HG02571 (cell line): ENCODE measurements around the gene NDST4.
A peak's percentile ranks its signal among the peaks of the same experiment; 100 is the strongest.

Experiments used
- ATAC-seq: cut with Tn5 transposase; IDR thresholded peaks from one replicate; pipeline ENCODE4 v1.9.1; 2021; ENCODE audit warnings: mild to moderate bottlenecking, moderate library complexity; ENCODE audit not compliant: unreplicated experiment

Gene NDST4

DNA sequence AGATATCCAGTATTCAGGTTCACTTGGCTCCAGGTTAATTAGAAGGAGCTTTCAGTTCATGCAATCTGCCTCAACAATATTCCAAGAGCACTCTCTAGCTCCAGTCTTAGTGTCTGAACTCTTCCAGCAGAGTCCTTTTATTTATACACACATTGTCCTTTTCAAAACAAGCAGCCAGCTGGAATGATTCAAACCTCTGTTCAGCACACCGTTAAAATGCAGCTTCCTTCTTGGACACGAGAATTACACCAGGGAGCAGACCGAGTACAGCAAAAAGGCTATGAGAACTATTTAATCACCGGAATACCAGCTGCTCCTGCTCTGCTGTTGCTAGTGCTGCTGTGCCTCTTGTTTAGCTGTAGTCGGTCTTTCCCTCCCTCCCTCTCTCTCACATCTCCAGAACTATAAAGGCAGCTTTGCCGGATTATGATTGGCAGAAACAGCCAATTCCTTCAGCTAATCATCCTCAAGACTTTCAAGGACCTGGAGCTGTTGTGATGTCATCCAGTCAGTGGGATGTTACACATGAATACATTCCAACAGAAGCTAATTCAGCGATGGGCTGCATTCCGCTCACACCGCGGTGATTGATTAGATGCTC, at the start of gene NDST4:
TSS of gene NDST4 (minus strand) at position 115 of the 601 bp plus-strand sequence. CDS start 36,584 bp downstream, outside the sequence.
- no peak for ATAC-seq

DNA sequence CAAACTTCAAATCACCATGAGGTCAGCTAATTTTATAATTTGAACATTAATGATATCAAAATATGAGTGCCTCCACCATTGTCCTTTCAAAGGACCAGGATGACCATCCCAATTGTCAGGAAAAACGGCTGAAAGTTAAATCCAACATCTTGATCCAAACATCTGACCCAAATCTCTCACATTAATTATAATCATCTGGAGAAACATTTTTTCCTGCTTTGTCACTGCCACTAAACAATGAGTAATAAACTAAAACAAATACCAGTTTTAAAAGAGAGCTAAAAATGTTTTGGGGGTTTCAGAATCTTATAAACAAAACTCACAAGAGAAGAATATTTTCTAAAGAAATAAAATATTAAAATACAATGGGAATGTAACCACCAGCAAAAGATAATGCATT, 45.7 kb upstream of the NDST4 start:
- no peak for ATAC-seq

DNA sequence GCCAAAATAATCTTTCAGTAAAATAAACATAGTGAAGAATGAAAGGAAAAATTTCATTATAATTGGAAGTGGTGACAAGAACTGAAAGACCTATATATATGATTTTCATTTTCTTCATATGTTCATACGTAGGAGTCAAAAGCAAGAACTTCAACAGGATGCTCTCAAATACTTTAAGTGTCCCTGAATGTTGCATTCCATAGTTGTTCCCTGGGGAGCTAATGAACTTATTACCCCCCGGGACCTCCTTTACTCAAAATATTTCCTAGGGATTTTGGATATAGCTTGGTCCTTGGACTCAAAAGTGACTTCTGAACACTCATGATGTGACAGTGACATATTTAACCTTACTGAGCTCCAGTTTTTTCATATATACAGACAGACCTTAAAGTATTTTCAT, 44.9 kb upstream of the NDST4 start:
- no peak for ATAC-seq

DNA sequence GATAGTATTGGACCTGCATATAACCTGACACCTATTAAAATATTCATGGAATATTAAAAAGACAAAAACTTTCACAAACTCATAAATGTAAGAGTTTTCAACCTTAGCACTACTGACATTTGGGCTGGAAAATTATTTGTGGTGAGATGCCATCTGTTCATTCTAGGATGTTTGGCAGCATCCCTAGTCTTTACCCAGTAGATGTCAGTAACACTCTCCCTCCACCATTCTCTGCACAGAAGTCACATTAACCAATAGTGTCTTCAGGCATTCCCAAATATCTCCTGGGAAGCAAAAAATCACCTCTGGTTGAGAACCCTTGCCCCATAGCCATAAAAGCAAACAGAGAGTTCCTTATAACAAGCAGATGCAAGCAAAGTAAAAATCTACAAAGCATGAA, 41.4 kb upstream of the NDST4 start:
- ATAC-seq = no peak

DNA sequence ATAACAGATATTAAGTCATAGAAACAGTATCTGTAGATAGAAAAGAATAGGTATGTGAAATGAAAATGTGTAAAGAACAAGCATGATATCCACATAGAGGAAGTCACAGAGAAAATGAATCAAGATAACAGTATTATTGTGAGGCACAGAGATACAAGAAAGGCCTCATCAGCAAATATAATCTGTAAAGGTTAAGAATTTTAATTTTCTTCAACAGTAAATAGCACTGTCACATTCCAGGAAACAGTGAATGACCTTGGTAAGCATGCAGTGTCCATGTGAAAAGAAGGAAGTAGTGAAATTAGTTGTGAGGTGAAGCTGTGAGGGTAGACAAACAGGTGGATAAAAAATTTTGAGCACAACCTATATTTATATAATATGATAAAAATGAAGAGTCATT, 39.5 kb upstream of the NDST4 start:
- no peak for ATAC-seq

DNA sequence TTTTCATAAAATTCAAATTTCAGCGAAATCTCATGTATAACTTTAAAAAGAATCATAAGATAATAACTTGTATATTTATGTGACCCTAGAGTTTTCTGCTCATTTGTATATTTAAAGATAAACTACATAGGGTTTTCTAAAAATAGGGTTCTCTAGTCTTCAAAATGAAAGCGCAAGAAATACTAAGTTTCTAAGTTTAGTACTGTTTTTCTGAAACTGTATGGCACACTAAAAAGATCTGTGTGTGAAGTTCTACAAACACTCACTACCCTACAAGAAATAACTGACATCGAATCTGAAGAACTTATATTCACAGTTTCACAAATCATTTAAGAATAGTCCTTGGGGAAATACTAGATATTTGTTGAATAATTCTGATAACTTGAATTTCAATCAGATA, 38.7 kb upstream of the NDST4 start:
- ATAC-seq = peak; percentile 79

DNA sequence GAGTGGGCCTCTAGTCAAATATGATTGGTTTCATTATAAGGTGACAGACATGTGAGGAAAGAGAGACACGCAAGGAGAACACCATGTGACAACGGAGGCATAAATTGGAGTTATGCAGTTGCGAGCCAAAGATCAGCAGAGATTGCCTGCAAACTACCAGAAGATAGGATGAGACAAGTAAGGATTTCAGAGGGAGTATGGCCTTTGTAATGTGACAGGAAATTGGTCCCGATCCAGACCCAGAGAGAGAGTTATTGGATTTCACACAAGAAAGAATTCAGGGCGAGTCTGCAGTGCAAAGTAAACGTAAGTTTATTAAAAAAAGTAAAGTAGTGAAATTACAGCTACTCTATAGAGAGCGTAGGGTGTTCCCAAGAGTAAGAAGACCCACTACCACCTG, 35.7 kb upstream of the NDST4 start:
- ATAC-seq = no peak

DNA sequence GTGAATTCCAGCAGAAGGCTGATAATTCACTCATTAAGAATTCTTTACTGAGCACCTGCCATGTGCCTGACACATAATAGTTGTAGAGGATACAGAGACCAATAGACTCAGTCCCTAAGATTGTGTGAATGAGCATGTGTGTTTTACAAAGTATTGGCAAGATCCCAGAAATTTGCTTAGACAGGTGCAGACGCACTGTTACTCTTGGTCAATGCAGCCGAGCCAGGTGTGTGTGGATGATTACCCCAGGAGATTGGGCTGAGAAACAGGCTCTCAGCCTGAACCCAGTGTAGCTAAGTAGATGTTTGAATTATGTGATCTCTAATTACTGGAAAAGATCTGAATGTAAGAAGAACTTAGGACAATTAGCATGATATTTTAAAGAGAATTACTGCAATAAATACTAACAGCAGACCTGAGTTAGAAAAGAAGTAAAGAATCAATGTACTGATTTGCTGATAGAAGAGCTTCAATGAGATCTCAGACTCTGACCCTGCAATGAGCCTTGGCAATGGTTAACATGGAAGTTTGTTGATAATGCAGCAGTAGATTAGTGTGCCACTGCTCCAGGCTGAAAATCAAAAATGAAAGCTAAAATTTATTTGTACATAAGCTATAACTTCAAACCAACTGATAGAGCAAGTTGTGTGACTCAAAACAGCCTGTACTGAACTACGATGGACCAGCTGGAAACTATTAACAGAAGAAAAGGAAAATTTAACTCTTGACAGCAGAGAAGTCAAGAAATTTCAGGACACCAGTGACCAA, 32.2 kb upstream of the NDST4 start:
- no peak for ATAC-seq

DNA sequence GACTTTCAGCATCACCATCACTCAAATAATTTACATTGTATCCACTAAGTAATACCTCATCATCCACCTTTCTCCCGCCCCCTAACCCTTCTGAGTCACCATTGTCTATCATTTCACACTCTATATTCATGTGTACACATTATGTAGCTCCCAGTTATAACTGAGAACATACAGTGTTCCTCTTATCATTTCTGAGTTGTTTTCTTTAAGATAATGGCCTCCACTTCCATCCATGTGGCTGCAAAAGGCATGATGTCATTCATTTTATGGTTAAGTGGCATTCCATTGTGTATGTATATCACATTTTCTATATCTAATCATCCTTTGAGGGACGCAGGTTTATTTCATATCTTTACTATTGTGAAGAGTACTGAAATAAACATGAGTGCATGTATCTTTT, 14.6 kb upstream of the NDST4 start:
- no peak for ATAC-seq

DNA sequence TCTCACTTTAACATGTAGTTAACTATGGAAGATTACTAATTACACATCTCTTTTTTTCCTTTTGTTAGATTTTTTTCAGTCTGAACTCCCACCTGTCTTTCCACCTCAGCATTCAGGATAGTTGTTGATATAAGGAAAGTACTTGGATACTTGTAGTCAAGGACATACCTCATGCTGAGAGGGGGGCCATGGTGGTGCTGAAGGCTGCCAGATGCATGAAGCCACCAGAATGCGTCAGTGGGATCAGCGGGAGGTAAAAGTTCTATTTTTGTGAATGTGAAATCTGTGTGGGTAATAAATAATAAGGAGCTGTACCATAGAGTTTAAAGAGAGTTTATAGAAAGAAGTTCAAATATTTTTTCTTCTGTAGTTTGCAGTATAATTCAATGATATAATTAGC, 13.1 kb upstream of the NDST4 start:
- no peak for ATAC-seq

DNA sequence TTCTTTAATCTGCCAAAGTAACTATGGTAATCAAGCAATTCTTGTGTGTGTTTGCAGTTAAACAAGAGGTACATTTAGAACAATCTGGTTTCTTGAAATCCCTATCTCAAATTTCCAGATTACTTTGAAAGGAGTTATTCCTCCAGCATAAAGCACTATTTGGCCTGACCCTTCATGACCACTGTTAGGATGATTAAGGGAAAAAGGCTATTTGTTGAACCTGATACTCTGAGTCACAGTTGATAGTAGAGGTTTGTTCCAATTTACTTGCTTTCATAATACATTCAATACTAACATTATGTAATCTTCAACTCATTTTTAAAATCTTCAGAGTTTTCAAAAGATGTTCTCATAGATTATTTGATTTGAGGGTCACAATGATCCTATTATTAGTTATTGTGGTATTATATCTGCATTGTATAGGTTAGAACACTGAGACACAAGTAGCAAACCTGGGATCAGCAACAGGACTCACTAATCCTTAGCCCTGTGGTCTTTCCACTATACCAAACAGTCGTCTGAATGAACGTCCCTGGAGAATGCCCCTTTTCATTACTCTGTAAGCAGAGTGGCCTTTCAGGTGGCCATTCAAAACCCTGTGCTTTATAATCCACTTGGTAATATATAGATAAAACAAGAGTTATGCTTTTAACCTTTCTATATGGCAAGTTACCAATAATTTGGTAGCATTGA, 8.1 kb upstream of the NDST4 start:
- ATAC-seq = no peak

DNA sequence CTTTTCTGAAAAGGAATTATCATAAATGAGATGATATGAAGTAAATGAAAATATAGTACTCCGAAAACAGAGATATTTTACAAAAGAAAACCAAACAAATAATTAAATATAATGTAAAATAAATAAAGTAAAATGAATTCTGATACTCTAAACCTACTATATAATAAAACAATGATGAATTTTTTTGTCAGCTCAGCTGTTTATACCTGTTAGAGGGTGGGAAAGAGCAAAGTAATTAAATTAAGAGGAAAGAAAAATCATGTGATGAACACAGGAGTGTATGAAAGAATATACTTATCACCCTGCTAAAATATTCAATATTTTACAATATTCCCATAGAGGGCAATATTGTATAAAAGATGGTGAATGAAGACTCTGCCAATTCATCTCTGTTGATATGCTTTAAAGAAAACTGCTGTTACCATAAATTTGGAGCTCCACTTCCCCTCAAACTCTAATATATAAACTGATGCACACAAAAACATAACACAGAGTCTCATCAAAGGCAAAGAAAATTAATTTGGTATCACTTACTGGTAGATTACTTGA, 6.5 kb upstream of the NDST4 start:
- ATAC-seq = no peak

DNA sequence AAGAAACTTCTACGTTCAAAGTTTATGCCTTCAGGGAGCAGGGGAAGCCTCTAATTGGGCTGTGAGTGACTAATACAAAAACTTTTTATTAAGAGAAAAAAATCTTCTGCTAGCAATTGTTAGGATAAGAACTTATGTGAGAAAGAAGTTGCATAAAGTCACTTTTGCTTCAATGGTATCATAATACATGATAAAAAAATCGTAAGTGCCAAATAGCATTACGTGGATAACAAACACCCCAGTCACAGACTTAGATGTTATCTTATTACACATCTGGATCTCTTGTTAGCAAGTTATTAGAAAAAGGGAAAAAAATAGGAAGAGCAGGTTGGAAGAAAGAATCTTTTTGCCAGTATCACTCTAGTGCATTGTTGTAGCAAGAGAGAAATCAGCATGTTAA, 4.2 kb upstream of the NDST4 start:
- ATAC-seq = no peak

DNA sequence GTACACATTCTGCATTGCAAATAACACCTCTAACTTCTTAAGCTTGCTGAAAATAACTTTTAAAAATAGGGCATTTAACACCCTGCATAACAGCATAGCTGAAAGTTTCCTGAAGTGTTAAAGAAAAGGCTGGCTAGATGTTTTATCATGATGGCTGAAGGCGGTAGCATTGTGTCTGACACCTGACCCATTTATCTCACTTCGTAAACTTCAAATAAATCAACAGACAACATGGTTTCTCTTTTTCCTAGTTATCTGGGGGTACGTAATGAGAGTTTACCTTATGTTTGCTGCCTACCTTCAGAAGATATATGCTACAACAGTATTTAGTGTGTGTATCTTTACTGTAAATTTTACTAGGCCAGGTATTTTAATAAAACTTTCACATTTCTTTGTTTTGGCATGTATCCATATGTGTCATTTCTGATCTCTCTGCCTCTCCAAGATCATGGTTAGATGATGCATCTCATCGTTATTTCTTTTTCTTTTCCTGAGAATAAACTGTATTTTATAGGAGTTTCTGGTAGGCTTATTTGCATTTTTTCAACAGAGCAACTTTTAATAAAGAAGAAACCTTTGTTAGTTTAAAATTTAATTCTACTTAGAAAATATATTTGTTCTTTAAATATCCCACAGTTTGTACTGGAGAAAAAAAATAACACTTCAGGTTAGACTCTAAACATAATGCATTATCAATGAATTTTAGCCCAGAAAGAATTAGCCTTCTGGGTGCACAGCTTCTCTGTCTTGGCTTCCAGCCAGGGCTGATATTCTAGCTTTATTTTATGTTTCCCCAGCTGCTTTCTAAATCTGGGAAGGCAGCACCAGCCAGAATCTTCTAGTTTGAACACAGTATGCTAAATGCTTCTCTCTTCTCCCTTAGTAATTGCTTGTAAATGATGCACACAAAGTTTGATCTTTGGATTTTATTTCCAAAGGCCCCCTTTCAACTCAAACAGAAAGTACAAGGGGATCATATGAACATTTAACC, 2.9 kb downstream of the NDST4 start:
- ATAC-seq = no peak

DNA sequence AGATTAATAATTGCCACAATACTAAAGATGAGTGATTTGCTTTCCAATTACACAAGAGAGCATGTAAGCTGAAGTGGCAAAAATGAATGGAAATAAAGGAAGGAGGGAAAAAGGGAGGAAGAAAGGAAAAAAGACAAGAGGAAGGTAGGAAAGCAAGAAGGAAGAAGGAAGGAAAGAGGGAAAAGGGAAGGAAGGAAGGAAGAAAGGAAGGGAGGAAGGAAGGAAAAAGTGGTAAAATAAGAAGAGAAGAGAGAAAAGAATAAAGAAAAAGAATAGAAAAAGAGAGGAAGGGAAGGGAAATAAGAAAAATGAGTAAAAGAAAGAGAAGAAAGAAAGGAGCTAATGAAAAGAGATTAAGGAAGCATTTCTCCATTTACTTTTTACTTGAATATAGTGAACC, 4.6 kb downstream of the NDST4 start:
- no peak for ATAC-seq

DNA sequence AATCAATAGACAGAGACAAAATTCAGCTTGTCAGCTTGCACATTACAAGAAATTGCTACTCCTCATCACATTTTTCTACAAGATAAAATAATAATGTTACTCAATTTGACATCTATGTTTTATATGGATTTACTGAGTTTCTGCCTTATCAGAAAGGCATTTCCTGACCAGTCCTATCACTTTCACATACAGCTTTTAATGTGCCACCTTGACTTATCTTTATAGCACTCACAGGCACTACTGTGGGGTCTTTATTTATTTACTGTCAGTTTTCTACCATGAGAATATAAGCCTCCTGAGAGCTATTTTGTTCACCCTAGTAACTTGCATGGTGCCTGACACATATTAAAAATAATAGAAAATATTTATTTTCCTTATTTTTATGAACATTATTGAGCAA, 6.0 kb downstream of the NDST4 start:
- no peak for ATAC-seq

DNA sequence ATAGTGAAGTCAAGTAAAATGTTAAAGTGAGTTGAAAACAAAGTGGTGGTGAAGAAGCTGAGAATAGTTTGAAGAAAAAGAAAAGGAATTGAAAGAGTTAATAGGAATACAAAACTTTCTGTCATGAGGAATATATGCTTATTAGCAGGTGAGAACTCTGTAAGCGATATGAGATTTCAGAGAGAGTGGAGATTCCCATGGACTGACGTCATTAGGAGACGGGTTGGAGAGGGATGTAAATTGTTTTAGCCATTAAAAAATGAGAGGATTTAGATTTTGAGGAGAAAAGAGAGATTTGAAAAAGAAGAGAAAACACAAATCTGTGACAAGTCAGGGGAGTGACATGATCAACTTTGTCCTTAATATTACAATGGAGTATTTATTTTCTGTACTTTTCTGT, 11.7 kb downstream of the NDST4 start:
- ATAC-seq = no peak

DNA sequence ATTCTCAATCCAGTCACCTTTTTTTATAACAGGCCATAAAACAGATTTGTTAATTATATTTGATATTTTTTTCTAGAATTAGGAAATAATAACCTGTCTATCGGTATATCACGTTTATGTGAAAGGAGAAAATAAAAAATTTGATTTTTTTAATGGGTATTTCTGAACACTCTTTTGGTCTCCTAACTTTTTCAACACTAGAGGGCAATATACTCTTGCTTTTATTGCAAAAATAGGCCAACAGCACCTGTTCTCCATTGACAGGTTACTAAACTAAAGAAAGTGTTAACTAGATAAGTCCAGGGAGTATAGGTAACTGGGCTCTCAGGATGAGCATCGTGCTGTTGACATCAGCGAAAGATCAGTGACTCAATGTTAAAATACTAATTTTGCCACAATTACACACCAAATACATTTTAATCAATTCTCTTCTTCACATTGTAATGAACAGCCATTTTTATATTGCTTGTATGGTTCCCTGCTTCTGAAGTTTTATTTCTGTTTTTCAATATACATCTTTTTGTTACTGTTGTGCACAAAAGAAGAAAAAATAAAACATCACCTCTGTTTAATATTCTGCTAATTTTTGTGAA, 22.8 kb downstream of the NDST4 start:
- ATAC-seq = no peak

DNA sequence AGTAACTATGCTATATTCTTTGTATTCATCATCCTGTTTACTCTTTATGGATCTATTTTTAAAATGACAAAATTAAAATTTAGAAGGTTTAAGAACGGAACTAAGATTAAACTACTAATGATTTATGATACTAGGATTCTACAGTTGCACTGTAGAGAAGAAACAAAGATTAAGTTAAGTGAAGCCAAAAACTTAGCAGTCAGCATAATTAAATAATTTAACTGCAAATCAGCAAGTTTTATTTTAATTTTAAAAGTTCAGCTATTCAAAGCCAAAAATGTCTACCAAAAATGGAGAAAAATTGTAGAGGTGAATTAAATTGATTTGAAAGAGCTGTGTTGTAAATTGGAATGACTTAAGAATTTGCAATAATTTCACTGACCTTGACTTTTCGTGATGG, 30.8 kb downstream of the NDST4 start:
- ATAC-seq = no peak

DNA sequence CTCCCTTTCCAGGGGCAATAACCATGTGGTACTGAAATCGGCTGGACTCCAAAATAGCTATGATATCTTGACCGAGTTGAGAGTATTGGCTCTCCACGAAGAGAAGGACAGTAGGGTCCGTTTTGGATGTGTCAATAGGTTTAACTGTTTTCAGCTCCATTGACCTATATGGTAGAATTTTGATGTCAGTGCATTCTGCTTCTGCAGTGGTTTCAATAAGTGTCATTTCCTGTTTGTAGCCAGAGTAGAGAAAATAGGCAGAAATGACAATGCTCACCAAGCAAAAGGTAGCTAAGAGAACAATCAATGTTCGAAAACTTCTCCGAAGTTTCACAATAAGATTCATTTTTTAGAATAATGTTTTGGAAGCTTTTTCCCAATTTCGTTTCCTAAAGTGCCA, 36.7 kb downstream of the NDST4 start:
- ATAC-seq = no peak
